ENCODE data around the gene STAC3.

The STAC3 gene

GRCh38 chr12:57216921-57217879 is 33.8 kb downstream of the STAC3 start (continued):
- TF ChIP-seq ZNF140 (tag by site-specific recombination; IDR thresholded peaks at IDR 0.05) (no peak), ZNF571 (tag by site-specific recombination; IDR thresholded peaks at IDR 0.05) (no peak), BCL11B (tag by site-specific recombination; IDR thresholded peaks at IDR 0.05; ENCODE audit: low read depth) (peak; percentile 26; the same call in 1 of the 2 replicates), ZNF776 (tag by site-specific recombination; IDR thresholded peaks at IDR 0.05; ENCODE audit: borderline replicate concordance) (no peak), ZNF311 (tag by site-specific recombination; IDR thresholded peaks at IDR 0.05; ENCODE audit: borderline replicate concordance) (no peak), ZNF654 (tag by site-specific recombination; IDR thresholded peaks at IDR 0.05; ENCODE audit: low read depth) (no peak), ZBTB8A (tag by site-specific recombination; IDR thresholded peaks at IDR 0.05) (peak; percentile 79), TCF7L2 (IDR thresholded peaks at IDR 0.05; ENCODE audit: borderline replicate concordance, low read depth, low read length) (no peak), ZBTB10 (tag by site-specific recombination; IDR thresholded peaks at IDR 0.05) (peak; percentile 84), ZNF639 (tag by site-specific recombination; IDR thresholded peaks at IDR 0.05) (no peak), ZIC2 (tag by site-specific recombination; IDR thresholded peaks at IDR 0.05) (peak; percentile 28; the same call in 1 of the 2 replicates), ZSCAN30 (tag by site-specific recombination; IDR thresholded peaks at IDR 0.05) (no peak; the same call in 1 of the 2 replicates), ZNF707 (tag by site-specific recombination; IDR thresholded peaks at IDR 0.05) (no peak), SP3 (tag by site-specific recombination; IDR thresholded peaks at IDR 0.05) (peak; percentile 25), ZNF701 (tag by site-specific recombination; IDR thresholded peaks at IDR 0.05) (no peak), ZNF350 (tag by site-specific recombination; IDR thresholded peaks at IDR 0.05) (no peak), GFI1B (tag by site-specific recombination; IDR thresholded peaks at IDR 0.05) (no peak), PRDM6 (tag by site-specific recombination; IDR thresholded peaks at IDR 0.05) (no peak), ZNF416 (tag by site-specific recombination; IDR thresholded peaks at IDR 0.05) (no peak; the same call in 1 of the 2 replicates), MEIS1 (CRISPR knock-in tag; IDR thresholded peaks at IDR 0.05; ENCODE audit: borderline replicate concordance) (no peak), ZNF76 (tag by site-specific recombination; IDR thresholded peaks at IDR 0.05; ENCODE audit: borderline replicate concordance, low read depth) (peak; percentile 44; the same call in 1 of the 2 replicates), HOXA7 (CRISPR knock-in tag; IDR thresholded peaks at IDR 0.05; ENCODE audit: borderline replicate concordance) (no peak), FEZF1 (tag by site-specific recombination; IDR thresholded peaks at IDR 0.05) (no peak)
- TF ChIP-seq, protein P1, sequence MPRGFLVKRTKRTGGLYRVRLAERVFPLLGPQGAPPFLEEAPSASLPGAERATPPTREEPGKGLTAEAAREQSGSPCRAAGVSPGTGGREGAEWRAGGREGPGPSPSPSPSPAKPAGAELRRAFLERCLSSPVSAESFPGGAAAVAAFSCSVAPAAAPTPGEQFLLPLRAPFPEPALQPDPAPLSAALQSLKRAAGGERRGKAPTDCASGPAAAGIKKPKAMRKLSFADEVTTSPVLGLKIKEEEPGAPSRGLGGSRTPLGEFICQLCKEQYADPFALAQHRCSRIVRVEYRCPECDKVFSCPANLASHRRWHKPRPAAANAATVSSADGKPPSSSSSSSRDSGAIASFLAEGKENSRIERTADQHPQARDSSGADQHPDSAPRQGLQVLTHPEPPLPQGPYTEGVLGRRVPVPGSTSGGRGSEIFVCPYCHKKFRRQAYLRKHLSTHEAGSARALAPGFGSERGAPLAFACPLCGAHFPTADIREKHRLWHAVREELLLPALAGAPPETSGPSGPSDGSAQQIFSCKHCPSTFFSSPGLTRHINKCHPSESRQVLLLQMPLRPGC (tag by site-specific recombination; IDR thresholded peaks at IDR 0.05) = peak; percentile 23; the same call in 1 of the 2 replicates
- TF ChIP-seq, protein P2, sequence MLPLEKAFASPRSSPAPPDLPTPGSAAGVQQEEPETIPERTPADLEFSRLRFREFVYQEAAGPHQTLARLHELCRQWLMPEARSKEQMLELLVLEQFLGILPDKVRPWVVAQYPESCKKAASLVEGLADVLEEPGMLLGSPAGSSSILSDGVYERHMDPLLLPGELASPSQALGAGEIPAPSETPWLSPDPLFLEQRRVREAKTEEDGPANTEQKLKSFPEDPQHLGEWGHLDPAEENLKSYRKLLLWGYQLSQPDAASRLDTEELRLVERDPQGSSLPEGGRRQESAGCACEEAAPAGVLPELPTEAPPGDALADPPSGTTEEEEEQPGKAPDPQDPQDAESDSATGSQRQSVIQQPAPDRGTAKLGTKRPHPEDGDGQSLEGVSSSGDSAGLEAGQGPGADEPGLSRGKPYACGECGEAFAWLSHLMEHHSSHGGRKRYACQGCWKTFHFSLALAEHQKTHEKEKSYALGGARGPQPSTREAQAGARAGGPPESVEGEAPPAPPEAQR (tag by site-specific recombination; IDR thresholded peaks at IDR 0.05) = no peak
- TF ChIP-seq, protein P3, sequence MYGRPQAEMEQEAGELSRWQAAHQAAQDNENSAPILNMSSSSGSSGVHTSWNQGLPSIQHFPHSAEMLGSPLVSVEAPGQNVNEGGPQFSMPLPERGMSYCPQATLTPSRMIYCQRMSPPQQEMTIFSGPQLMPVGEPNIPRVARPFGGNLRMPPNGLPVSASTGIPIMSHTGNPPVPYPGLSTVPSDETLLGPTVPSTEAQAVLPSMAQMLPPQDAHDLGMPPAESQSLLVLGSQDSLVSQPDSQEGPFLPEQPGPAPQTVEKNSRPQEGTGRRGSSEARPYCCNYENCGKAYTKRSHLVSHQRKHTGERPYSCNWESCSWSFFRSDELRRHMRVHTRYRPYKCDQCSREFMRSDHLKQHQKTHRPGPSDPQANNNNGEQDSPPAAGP (tag by site-specific recombination; IDR thresholded peaks at IDR 0.05) = peak; percentile 63; the same call in 1 of the 2 replicates
- TF ChIP-seq, protein P4, sequence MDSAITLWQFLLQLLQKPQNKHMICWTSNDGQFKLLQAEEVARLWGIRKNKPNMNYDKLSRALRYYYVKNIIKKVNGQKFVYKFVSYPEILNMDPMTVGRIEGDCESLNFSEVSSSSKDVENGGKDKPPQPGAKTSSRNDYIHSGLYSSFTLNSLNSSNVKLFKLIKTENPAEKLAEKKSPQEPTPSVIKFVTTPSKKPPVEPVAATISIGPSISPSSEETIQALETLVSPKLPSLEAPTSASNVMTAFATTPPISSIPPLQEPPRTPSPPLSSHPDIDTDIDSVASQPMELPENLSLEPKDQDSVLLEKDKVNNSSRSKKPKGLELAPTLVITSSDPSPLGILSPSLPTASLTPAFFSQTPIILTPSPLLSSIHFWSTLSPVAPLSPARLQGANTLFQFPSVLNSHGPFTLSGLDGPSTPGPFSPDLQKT (IDR thresholded peaks at IDR 0.05; ENCODE audit: borderline replicate concordance, low read depth, low read length) = no peak

Measured in HEK293 (cell line).